Stimulated activated CD8-positive, alpha-beta memory T cell treated with anti-CD3 and anti-CD28 coated beads, Interleukin-7, amount 100 ng/mL, for 1 hour (primary cell): ENCODE results near the gene DHRSX.
"Not testable (repeated sequence)": the region's sequence is repeated elsewhere in the genome, so short reads cannot be mapped to it uniquely, and the experiment has no call there.

Experiments used
- DNase-seq, 2 donors: peaks; one replicate each; pipeline ENCODE4 v3.0.0-alpha.2; 2020; ENCODE audit warnings: low read depth in 2 of 2

The DHRSX gene

GRCh38 chrX:2474963-2475726 is 25.6 kb downstream of the DHRSX start:
- DNase-seq, result no peak

- DNase-seq, result no peak
These were observed 26.4 kb downstream of the DHRSX start for GRCh38 chrX:2474280-2474962.

GRCh38 chrX:2473064-2473463 is 27.7 kb downstream of the DHRSX start:
- DNase-seq, result not testable (repeated sequence)

GRCh38 chrX:2471641-2472040 is 29.1 kb downstream of the DHRSX start:
- DNase-seq, result no peak

- not testable (repeated sequence) for DNase-seq
These were observed 29.6 kb downstream of the DHRSX start for GRCh38 chrX:2471126-2471525.

- DNase-seq, result not testable (repeated sequence)
These were observed 30.9 kb downstream of the DHRSX start for GRCh38 chrX:2469852-2470251.

GRCh38 chrX:2469196-2469685 is 31.5 kb downstream of the DHRSX start:
- no peak for DNase-seq

- no peak for DNase-seq
These were observed 32.2 kb downstream of the DHRSX start for GRCh38 chrX:2468261-2469195.

- DNase-seq, result no peak
These were observed 33.7 kb downstream of the DHRSX start for GRCh38 chrX:2466876-2467656.

- no peak for DNase-seq
These were observed 36.1 kb downstream of the DHRSX start for GRCh38 chrX:2464677-2465166.

- no peak for DNase-seq
These were observed 36.7 kb downstream of the DHRSX start for GRCh38 chrX:2463973-2464676.

GRCh38 chrX:2463481-2463880 is 37.3 kb downstream of the DHRSX start:
- not testable (repeated sequence) for DNase-seq

- DNase-seq, result no peak
These were observed 38.0 kb downstream of the DHRSX start for GRCh38 chrX:2462780-2463179.

GRCh38 chrX:2462074-2462473 is 38.7 kb downstream of the DHRSX start:
- no peak for DNase-seq

GRCh38 chrX:2461711-2462016 is 39.1 kb downstream of the DHRSX start:
- no peak for DNase-seq

- not testable (repeated sequence) for DNase-seq
These were observed 39.7 kb downstream of the DHRSX start for GRCh38 chrX:2460821-2461710.

GRCh38 chrX:2460048-2460447 is 40.7 kb downstream of the DHRSX start:
- not testable (repeated sequence) for DNase-seq

GRCh38 chrX:2458309-2458708 is 42.5 kb downstream of the DHRSX start:
- DNase-seq, result no peak

GRCh38 chrX:2457289-2458133 is 43.3 kb downstream of the DHRSX start:
- no peak for DNase-seq
